SK-N-SH (cell line): ENCODE results near the gene PREB. TPM values are rescaled to one million over a fixed set of nuclear protein-coding genes. Genes with fewer than 3 reads are reported as not detected.

Source experiments
- CTCF ChIA-PET: fragments of 300-600, 350-600 bp; formaldehyde crosslinking; extraction: SDS; loops from one replicate; lab custom pipeline; 2021; lab: Yijun Ruan, JAX
- POLR2A ChIA-PET: fragments of 350-600 bp; sonication (Branson Sonifier 250); formaldehyde crosslinking; extraction: SDS; loops from one replicate; lab custom pipeline; 2020; ENCODE audit warnings: antibody characterized with exemption, inconsistent platforms; lab: Yijun Ruan, JAX
- DNase-seq: peaks from one replicate; pipeline ENCODE4 v3.0.0; 2012
- H2AFZ ChIP-seq: fragments of 200-600 bp; sonication (generic); 2 replicates; pipeline ENCODE4 v1.8.1; 2016; ENCODE audit warnings: antibody characterized with exemption, mild to moderate bottlenecking, low read depth
- H3F3A ChIP-seq: fragments of 200-600 bp; sonication (generic); replicated peaks from 2 replicates; pipeline ENCODE3; 2016; ENCODE audit warnings: antibody characterized with exemption, mild to moderate bottlenecking; ENCODE audit not compliant: insufficient read depth
- H3K27ac ChIP-seq, 2 experiments: fragments of 200-500 bp in 1 of 2; fragments of 200-600 bp in 1 of 2; sonication (Bioruptor generic) in 1 of 2; sonication (generic), shearing (Covaris generic) in 1 of 2; 2 replicates each; pipeline versions ENCODE4 v1.5.1 to v1.6.1; 2014 to 2016; ENCODE audit warnings: low read depth in 2 of 2, inconsistent platforms in 1 of 2, low read length in 1 of 2, mild to moderate bottlenecking in 1 of 2, mixed read lengths in 1 of 2
- H3K27me3 ChIP-seq: fragments of 200-600 bp; sonication (generic), shearing (Covaris generic); 2 replicates; pipeline ENCODE4 v1.6.1; 2016; ENCODE audit warnings: mixed run types; ENCODE audit not compliant: insufficient read depth
- H3K36me3 ChIP-seq, 2 experiments: fragments of 200-500 bp in 1 of 2; fragments of 200-600 bp in 1 of 2; sonication (Bioruptor generic) in 1 of 2; sonication (generic) in 1 of 2; replicated peaks in 1 of 2; 2 replicates each; pipeline versions ENCODE3 to v1.5.1; 2014 to 2016; ENCODE audit warnings: low read length in 1 of 2, mild to moderate bottlenecking in 1 of 2; ENCODE audit not compliant: insufficient read depth in 2 of 2, control insufficient read depth in 1 of 2
- H3K4me1 ChIP-seq, 2 experiments: fragments of 200-500 bp in 1 of 2; fragments of 200-600 bp in 1 of 2; sonication (Bioruptor generic) in 1 of 2; sonication (generic), shearing (Covaris generic) in 1 of 2; 2 replicates each; pipeline versions ENCODE4 v1.5.1 to v1.6.1; 2014 to 2016; ENCODE audit warnings: low read depth in 1 of 2, low read length in 1 of 2, mixed run types in 1 of 2; ENCODE audit not compliant: insufficient read depth in 2 of 2, control insufficient read depth in 1 of 2
- H3K4me2 ChIP-seq: fragments of 200-600 bp; sonication (generic), shearing (Covaris generic); 2 replicates; pipeline ENCODE4 v1.6.1; 2017; ENCODE audit warnings: mixed run types
- H3K4me3 ChIP-seq, 2 experiments: fragments of 200-500 bp in 1 of 2; fragments of 200-600 bp in 1 of 2; sonication (Bioruptor generic) in 1 of 2; sonication (generic), shearing (Covaris generic) in 1 of 2; 2 replicates each; pipeline versions ENCODE4 v1.5.1 to v1.8.1; 2014 to 2016; ENCODE audit warnings: low read depth in 2 of 2, inconsistent platforms in 1 of 2, low read length in 1 of 2, mild to moderate bottlenecking in 1 of 2, mixed read lengths in 1 of 2, moderate library complexity in 1 of 2
- H3K79me2 ChIP-seq: fragments of 200-600 bp; sonication (generic); 2 replicates; pipeline ENCODE4 v1.8.1; 2017; ENCODE audit warnings: mild to moderate bottlenecking; ENCODE audit not compliant: insufficient read depth
- H3K9ac ChIP-seq: fragments of 200-600 bp; sonication (generic); 2 replicates; pipeline ENCODE4 v1.6.1; 2017; ENCODE audit warnings: mixed run types
- H3K9me2 ChIP-seq: fragments of 200-600 bp; sonication (generic); 2 replicates; pipeline ENCODE4 v1.6.1; 2017; ENCODE audit warnings: mixed run types
- H3K9me3 ChIP-seq: fragments of 200-600 bp; sonication (generic); 2 replicates; pipeline ENCODE4 v1.6.1; 2017; ENCODE audit warnings: mixed run types, mild to moderate bottlenecking, moderate library complexity
- H4K20me1 ChIP-seq: fragments of 200-600 bp; sonication (generic); 2 replicates; pipeline ENCODE4 v1.6.1; 2017; ENCODE audit warnings: mild to moderate bottlenecking, mixed run types; ENCODE audit not compliant: insufficient read depth
- ELF1 ChIP-seq: IDR thresholded peaks from 2 replicates; pipeline ENCODE4 v1.4.0; 2012
- EP300 ChIP-seq, 2 experiments: IDR thresholded peaks; 2 replicates each; pipeline versions ENCODE4 v1.4.0 to v1.6.1; 2012; ENCODE audit warnings: borderline replicate concordance in 1 of 2, low read depth in 1 of 2, low read length in 1 of 2
- FOXJ3 ChIP-seq: sonication (generic); formaldehyde crosslinking; IDR thresholded peaks from 2 replicates; pipeline ENCODE4 v1.5.1; 2020; ENCODE audit warnings: mild to moderate bottlenecking, missing genetic modification reagents
- FOXM1 ChIP-seq: IDR thresholded peaks from 2 replicates; pipeline ENCODE4 v1.4.0; 2012; ENCODE audit warnings: low read depth, mild to moderate bottlenecking
- GATA2 ChIP-seq: sonication (generic); formaldehyde crosslinking; IDR thresholded peaks from 2 replicates; pipeline ENCODE4 v1.5.0; 2020; ENCODE audit warnings: mild to moderate bottlenecking, missing genetic modification reagents
- MEF2A ChIP-seq: IDR thresholded peaks from 2 replicates; pipeline ENCODE4 v1.4.0; 2012; ENCODE audit warnings: low read depth, borderline replicate concordance
- MXI1 ChIP-seq: IDR thresholded peaks from 2 replicates; pipeline ENCODE4 v1.6.1; 2012; ENCODE audit warnings: mild to moderate bottlenecking, low read depth, low read length, improper control_type of control experiment
- POLR2AphosphoS5 ChIP-seq: IDR thresholded peaks from 2 replicates; pipeline ENCODE4 v1.6.1; 2012; ENCODE audit warnings: low read depth, low read length
- RFX5 ChIP-seq: IDR thresholded peaks from 2 replicates; pipeline ENCODE4 v1.6.1; 2012; ENCODE audit warnings: mild to moderate bottlenecking, improper control_type of control experiment, low read length
- RXRA ChIP-seq: IDR thresholded peaks from 2 replicates; pipeline ENCODE4 v1.4.0; 2012; ENCODE audit warnings: low read depth, mild to moderate bottlenecking, borderline replicate concordance
- TAF1 ChIP-seq: IDR thresholded peaks from 2 replicates; pipeline ENCODE4 v1.6.1; 2012; ENCODE audit warnings: low read depth, mild to moderate bottlenecking, low read length, moderate library complexity, borderline replicate concordance
- TEAD4 ChIP-seq: IDR thresholded peaks from 2 replicates; pipeline ENCODE4 v1.4.0; 2012; ENCODE audit warnings: mild to moderate bottlenecking, borderline replicate concordance; ENCODE audit not compliant: insufficient read depth
- WGBS: methylation state at CpG from one replicate; pipeline ENCODE4 v1.1.6; 2017; ENCODE audit warnings: low lambda C conversion rate; 5-methylcytosine and 5-hydroxymethylcytosine counted together
- polyA plus RNA-seq, 3 experiments: library from polyadenylated mRNA; depleted of rRNA; stranded (reverse); fragments of >200 nt; gene quantifications; 2 replicates each; pipeline ENCODE4 v1.2.3, GENCODE V29; 2012
- TF ChIP-seq, protein P1 (sequence below): IDR thresholded peaks from 2 replicates; pipeline ENCODE4 v1.4.0; 2012; ENCODE audit warnings: low read depth
- TF ChIP-seq, protein P2 (sequence below): fragments of 150-350 bp; IDR thresholded peaks from 2 replicates; pipeline ENCODE4 v1.6.1; 2017; ENCODE audit warnings: antibody characterized with exemption, low read length, low read depth, borderline replicate concordance
- TF ChIP-seq, protein P3 (sequence below): IDR thresholded peaks from 2 replicates; pipeline ENCODE4 v1.6.1; 2012; ENCODE audit warnings: mild to moderate bottlenecking, low read depth, low read length, moderate library complexity
- TF ChIP-seq, protein P4 (sequence below): IDR thresholded peaks from 2 replicates; pipeline ENCODE4 v1.4.0; 2012; ENCODE audit warnings: low read depth, borderline replicate concordance
- TF ChIP-seq, protein P5 (sequence below): fragments of 150-350 bp; IDR thresholded peaks from 2 replicates; pipeline ENCODE4 v1.6.1; 2016; ENCODE audit warnings: mild to moderate bottlenecking, low read depth, low read length

The PREB gene
- polyA plus RNA-seq, 1 of the 3 experiments (the other 2 are of a cell fraction), result 47.9 TPM

DNA sequence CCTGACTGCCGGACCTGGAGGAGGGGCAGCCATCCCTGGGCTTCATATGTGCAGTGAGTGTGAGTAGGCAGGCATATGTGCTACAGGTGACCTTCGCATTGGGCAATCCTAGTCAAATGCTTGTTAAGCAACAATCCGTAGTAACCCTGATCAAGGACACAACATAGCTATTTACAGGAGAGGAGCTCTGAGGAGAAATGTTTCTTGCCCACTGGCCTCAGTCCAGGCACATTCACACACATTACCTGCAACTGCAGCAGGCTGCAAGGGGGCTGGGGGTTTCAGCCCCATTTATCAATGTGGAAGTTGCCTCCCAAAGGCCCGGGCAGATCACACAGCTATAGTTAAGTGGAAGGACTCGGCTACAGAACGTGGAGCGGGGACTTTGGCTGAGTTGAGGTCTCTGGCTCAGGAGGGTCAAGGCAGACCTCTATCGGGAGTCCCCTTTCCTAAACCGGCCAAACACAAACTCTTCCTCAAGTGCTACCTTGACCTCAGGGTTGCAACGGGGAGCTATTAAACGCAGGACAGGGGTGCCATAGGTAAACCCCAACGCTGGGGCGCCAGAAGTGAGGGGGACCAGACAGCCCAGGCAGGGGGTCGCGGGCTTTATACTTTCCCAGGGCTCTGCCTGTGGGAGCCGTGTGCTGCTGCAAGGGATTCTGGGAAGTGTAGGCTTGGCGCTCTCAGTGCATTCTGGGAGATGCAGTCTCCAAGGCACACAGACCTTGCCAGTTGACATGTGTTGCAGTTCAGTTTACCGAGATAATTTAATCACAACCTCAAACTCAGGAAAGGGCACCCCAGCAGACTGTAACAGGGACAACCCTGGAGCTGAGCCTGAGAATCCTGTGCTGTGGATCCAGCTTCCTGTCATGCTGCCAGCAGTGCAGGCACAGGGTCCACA, 38.4 kb downstream of the PREB start (continued):
- TF ChIP-seq GATA2 (no peak), EP300 (IDR thresholded peaks at IDR 0.05; ENCODE audit: borderline replicate concordance in 1 of 2, low read depth in 1 of 2, low read length in 1 of 2) (no peak), TEAD4 (no peak), TAF1 (peak; percentile 29; the same call in 1 of the 2 replicates), RXRA (no peak), ELF1 (no peak), RFX5 (no peak), POLR2AphosphoS5 (peak; percentile 77), MEF2A (no peak)
- TF ChIP-seq, protein P1, sequence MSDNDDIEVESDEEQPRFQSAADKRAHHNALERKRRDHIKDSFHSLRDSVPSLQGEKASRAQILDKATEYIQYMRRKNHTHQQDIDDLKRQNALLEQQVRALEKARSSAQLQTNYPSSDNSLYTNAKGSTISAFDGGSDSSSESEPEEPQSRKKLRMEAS, result no peak

DNA sequence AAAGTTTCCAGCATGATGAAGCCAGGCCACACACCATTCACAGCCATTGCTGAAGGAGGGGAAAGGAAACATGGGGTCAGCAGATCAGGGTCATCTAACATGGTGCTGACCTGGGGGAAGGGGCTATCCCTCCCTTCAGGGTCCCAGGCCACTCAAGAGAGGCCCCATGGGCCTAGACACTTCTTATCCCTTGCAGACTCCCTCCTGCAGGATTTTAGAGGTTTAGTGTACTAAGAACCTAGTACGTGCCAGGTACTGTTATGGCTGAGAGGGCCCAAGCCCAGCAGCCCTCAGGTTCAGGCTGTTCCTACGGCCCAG, 39.0 kb downstream of the PREB start:
- DNase-seq, result no peak
- peak overlapping the region in 1 of 2 experiments; percentile 92; a peak in 1 of 4 replicates for H3K27ac ChIP-seq
- no peak overlapping the region for H3K9ac ChIP-seq
- no peaks in the 10 kb centered on the region for H4K20me1 ChIP-seq
- ChIA-PET CTCF (interaction anchor here (0.9 to 8.3 kb wide), 10 partner anchors 9 to 170 kb away, joined by 3 to 131 read pairs (median 8); partner anchors contain the start of genes ABHD1, EMILIN1 and KHK), POLR2A (interaction anchor here (2.6 kb wide), 1 partner anchor 8 kb away, joined by 14 read pairs; the partner anchor contains the start of gene KHK)
- H3F3A ChIP-seq, result no peaks in the 10 kb centered on the region
- no peaks in the 10 kb centered on the region for H3K9me2 ChIP-seq
- no peaks in the 10 kb centered on the region for H3K79me2 ChIP-seq
- H3K4me3 ChIP-seq, result no peak overlapping the region
- no peaks in the 10 kb centered on the region for H3K9me3 ChIP-seq
- no peaks in the 10 kb centered on the region for H3K36me3 ChIP-seq
- TF ChIP-seq, protein P2, sequence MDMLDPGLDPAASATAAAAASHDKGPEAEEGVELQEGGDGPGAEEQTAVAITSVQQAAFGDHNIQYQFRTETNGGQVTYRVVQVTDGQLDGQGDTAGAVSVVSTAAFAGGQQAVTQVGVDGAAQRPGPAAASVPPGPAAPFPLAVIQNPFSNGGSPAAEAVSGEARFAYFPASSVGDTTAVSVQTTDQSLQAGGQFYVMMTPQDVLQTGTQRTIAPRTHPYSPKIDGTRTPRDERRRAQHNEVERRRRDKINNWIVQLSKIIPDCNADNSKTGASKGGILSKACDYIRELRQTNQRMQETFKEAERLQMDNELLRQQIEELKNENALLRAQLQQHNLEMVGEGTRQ, result no peak
- TF ChIP-seq, protein P3, sequence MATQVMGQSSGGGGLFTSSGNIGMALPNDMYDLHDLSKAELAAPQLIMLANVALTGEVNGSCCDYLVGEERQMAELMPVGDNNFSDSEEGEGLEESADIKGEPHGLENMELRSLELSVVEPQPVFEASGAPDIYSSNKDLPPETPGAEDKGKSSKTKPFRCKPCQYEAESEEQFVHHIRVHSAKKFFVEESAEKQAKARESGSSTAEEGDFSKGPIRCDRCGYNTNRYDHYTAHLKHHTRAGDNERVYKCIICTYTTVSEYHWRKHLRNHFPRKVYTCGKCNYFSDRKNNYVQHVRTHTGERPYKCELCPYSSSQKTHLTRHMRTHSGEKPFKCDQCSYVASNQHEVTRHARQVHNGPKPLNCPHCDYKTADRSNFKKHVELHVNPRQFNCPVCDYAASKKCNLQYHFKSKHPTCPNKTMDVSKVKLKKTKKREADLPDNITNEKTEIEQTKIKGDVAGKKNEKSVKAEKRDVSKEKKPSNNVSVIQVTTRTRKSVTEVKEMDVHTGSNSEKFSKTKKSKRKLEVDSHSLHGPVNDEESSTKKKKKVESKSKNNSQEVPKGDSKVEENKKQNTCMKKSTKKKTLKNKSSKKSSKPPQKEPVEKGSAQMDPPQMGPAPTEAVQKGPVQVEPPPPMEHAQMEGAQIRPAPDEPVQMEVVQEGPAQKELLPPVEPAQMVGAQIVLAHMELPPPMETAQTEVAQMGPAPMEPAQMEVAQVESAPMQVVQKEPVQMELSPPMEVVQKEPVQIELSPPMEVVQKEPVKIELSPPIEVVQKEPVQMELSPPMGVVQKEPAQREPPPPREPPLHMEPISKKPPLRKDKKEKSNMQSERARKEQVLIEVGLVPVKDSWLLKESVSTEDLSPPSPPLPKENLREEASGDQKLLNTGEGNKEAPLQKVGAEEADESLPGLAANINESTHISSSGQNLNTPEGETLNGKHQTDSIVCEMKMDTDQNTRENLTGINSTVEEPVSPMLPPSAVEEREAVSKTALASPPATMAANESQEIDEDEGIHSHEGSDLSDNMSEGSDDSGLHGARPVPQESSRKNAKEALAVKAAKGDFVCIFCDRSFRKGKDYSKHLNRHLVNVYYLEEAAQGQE, result no peak
- TF ChIP-seq RFX5, result no peak
- TF ChIP-seq, protein P4, sequence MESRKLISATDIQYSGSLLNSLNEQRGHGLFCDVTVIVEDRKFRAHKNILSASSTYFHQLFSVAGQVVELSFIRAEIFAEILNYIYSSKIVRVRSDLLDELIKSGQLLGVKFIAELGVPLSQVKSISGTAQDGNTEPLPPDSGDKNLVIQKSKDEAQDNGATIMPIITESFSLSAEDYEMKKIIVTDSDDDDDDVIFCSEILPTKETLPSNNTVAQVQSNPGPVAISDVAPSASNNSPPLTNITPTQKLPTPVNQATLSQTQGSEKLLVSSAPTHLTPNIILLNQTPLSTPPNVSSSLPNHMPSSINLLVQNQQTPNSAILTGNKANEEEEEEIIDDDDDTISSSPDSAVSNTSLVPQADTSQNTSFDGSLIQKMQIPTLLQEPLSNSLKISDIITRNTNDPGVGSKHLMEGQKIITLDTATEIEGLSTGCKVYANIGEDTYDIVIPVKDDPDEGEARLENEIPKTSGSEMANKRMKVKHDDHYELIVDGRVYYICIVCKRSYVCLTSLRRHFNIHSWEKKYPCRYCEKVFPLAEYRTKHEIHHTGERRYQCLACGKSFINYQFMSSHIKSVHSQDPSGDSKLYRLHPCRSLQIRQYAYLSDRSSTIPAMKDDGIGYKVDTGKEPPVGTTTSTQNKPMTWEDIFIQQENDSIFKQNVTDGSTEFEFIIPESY, result no peak
- no peak for TF ChIP-seq FOXJ3 (CRISPR knock-in tag)
- no peak for TF ChIP-seq MXI1
- no peak for TF ChIP-seq FOXM1
- TF ChIP-seq, protein P5, sequence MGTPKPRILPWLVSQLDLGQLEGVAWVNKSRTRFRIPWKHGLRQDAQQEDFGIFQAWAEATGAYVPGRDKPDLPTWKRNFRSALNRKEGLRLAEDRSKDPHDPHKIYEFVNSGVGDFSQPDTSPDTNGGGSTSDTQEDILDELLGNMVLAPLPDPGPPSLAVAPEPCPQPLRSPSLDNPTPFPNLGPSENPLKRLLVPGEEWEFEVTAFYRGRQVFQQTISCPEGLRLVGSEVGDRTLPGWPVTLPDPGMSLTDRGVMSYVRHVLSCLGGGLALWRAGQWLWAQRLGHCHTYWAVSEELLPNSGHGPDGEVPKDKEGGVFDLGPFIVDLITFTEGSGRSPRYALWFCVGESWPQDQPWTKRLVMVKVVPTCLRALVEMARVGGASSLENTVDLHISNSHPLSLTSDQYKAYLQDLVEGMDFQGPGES, result no peak
- H3K4me1 ChIP-seq, result peaks cover 4 to 21% of the 10 kb centered on the region in 2 experiments; a peak in 2 of 4 replicates
- 94% methylated on average over 2 of the region's 2 CpGs for WGBS
- peak overlapping the region; percentile 97; the same call in 1 of the 2 replicates for H2AFZ ChIP-seq
- no peak overlapping the region for H3K4me2 ChIP-seq
- H3K27me3 ChIP-seq, result no peaks in the 10 kb centered on the region
